Common myeloid progenitor, CD34-positive (primary cell): ENCODE measurements around the gene TBXAS1.

Source experiments
- CTCF ChIA-PET: fragments of 350-600 bp; sonication (Branson Sonifier 250); formaldehyde crosslinking; loops from one replicate; lab custom pipeline; 2021; ENCODE audit warnings: antibody characterized with exemption; lab: Charles Lee
- POLR2A ChIA-PET: fragments of 350-600 bp; sonication (Branson Sonifier 250); formaldehyde crosslinking; loops from one replicate; lab custom pipeline; 2021; ENCODE audit warnings: antibody characterized with exemption; lab: Charles Lee
- DNase-seq, 3 donors: peaks; one replicate each; pipeline versions ENCODE4 v3.0.0 to v3.0.0-alpha.2; 2013
- H3K27ac ChIP-seq, 2 experiments: 1 replicate in 1 of 2; 2 replicates in 1 of 2; pipeline ENCODE4 v1.7.0; 2013; ENCODE audit warnings: inconsistent platforms in 2 of 2, low read length in 2 of 2, mild to moderate bottlenecking in 2 of 2, low read depth in 1 of 2, moderate library complexity in 1 of 2; ENCODE audit not compliant: severe bottlenecking in 2 of 2, insufficient read depth in 1 of 2, poor library complexity in 1 of 2
- H3K27me3 ChIP-seq, 5 experiments: replicated peaks in 2 of 5; 1 replicate in 3 of 5; 2 replicates in 2 of 5; pipeline versions ENCODE4 v1.6.1 to v1.7.0; 2013; ENCODE audit warnings: low read length in 4 of 5, mild to moderate bottlenecking in 2 of 5, moderate library complexity in 2 of 5, inconsistent platforms in 1 of 5; ENCODE audit not compliant: insufficient read depth in 5 of 5, control insufficient read depth in 4 of 5
- H3K36me3 ChIP-seq, 4 experiments: 1 replicate in 2 of 4; 2 replicates in 2 of 4; pipeline versions ENCODE4 v1.6.1 to v1.7.0; 2013; ENCODE audit warnings: low read length in 3 of 4, control low read depth in 1 of 4, mild to moderate bottlenecking in 1 of 4; ENCODE audit not compliant: control insufficient read depth in 4 of 4, insufficient read depth in 4 of 4
- H3K4me1 ChIP-seq, 4 experiments: 1 replicate in 3 of 4; 2 replicates in 1 of 4; pipeline versions ENCODE4 v1.6.1 to v1.7.1; 2013; ENCODE audit warnings: low read length in 3 of 4, mild to moderate bottlenecking in 3 of 4, control low read depth in 1 of 4, inconsistent platforms in 1 of 4, moderate library complexity in 1 of 4; ENCODE audit not compliant: control insufficient read depth in 4 of 4, insufficient read depth in 4 of 4; ENCODE audit errors: control extremely low read depth in 1 of 4
- H3K4me3 ChIP-seq, 7 experiments: 1 replicate in 4 of 7; 2 replicates in 3 of 7; pipeline versions ENCODE4 v1.5.1 to v1.7.0; 2013; ENCODE audit warnings: mild to moderate bottlenecking in 7 of 7, low read length in 6 of 7, moderate library complexity in 6 of 7, inconsistent platforms in 2 of 7, low read depth in 2 of 7, control low read depth in 1 of 7; ENCODE audit not compliant: insufficient read depth in 4 of 7, control insufficient read depth in 1 of 7; ENCODE audit errors: extremely low read depth in 1 of 7
- H3K9me3 ChIP-seq, 5 experiments: 1 replicate in 4 of 5; 2 replicates in 1 of 5; pipeline versions ENCODE4 v1.6.1 to v1.7.1; 2013; ENCODE audit warnings: low read length in 4 of 5, mild to moderate bottlenecking in 2 of 5, inconsistent platforms in 1 of 5, low read depth in 1 of 5, moderate library complexity in 1 of 5; ENCODE audit not compliant: control insufficient read depth in 4 of 5, insufficient read depth in 2 of 5; ENCODE audit errors: control extremely low read depth in 1 of 5
- WGBS: methylation state at CpG from one replicate; pipeline ENCODE4 v1.1.5; 2013; ENCODE audit not compliant: insufficient coverage; 5-methylcytosine and 5-hydroxymethylcytosine counted together

Gene TBXAS1

DNA sequence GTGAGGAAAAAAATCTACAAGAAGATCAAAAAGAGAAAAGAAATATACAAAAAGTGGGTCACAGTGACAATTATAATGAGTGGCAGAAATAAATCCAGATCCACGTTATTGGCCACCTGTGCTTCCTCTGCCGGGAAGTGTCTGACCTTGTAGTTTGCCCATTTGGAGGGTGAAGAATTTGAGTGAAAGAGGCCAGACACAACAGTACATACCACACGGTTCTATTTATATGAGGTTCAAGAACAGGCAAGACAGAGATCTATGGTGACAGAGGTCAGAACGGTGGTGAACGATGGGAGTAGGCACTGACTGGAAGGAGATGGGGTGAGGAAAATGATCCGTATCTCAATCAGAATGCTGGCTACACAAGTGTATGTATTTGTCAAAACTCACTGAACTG is 216.6 kb downstream of the TBXAS1 start:
- Histone ChIP-seq H3K27ac (no peak overlapping the region), H3K27me3 (no peaks in the 10 kb centered on the region), H3K36me3 (peaks cover 12 to 26% (median 18%) of the 10 kb centered on the region in 4 experiments), H3K4me1 (peaks cover 0 to 8% (median 0%) of the 10 kb centered on the region in 4 experiments), H3K9me3 (no peaks in the 10 kb centered on the region), H3K4me3 (no peak overlapping the region)
- POLR2A ChIA-PET = no interaction called here
- WGBS = 97% methylated on average over 4 of the region's 6 CpGs
- no peak for DNase-seq
- CTCF ChIA-PET = interaction anchor here (0.7 to 1.4 kb wide), 3 partner anchors 9 to 30 kb away, joined by 3 to 4 read pairs (median 3); no protein-coding TSS in a partner anchor

DNA sequence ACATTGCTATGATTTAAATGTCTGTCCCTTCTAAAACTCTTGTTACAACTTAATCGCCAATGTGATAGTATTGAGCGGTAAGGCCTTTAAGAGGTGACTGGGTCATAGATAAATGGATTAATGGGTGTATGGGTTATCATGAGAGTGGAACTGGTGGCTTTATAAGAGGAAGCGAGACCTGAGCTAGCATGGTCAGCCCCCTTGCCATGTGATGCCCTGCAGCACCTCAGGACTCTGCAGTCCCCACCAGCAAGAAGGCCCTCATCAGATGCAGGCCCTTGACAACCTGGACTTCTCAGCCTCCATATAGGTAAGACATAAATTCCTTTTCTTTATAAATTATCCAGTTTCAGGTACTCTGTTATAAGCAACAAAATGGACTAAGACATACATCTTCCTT is 218.1 kb downstream of the TBXAS1 start:
- peaks cover 0 to 4% (median 0%) of the 10 kb centered on the region in 4 experiments for H3K4me1 ChIP-seq
- DNase-seq = no peak
- CTCF ChIA-PET = no interaction called here
- no peak overlapping the region for H3K4me3 ChIP-seq
- peaks cover 9 to 26% (median 12%) of the 10 kb centered on the region in 4 experiments for H3K36me3 ChIP-seq
- POLR2A ChIA-PET = no interaction called here
- H3K27me3 ChIP-seq = no peaks in the 10 kb centered on the region
- H3K27ac ChIP-seq = no peak overlapping the region
- no peaks in the 10 kb centered on the region for H3K9me3 ChIP-seq
- WGBS = 100% methylated on average over 3 of the region's 3 CpGs

DNA sequence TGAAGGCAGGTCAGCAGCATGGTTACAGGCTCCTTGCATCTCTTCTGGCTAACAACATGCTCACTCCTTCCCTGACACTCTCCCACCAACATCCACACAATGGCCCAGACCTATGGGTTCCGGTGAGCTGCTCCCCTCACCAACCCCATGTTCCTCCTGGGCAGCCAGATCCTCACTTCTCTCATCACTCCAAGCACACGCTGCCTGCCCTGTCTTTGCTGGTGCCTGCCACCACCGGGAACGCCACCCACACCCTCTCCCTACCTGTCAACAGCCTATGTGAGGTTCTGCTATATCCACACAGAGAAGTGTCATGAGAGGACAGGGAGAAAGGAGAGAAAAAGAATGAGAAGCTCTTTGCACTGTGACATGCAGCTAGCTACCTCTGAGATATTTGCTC is 219.1 kb downstream of the TBXAS1 start:
- DNase-seq = no peak
- H3K9me3 ChIP-seq = no peaks in the 10 kb centered on the region
- H3K4me1 ChIP-seq = no peaks in the 10 kb centered on the region
- ChIA-PET POLR2A (no interaction called here), CTCF (no interaction called here)
- 90% methylated on average over 2 of the region's 4 CpGs for WGBS
- H3K4me3 ChIP-seq = no peak overlapping the region
- peaks cover 9 to 26% (median 12%) of the 10 kb centered on the region in 4 experiments for H3K36me3 ChIP-seq
- no peak overlapping the region for H3K27ac ChIP-seq
- no peaks in the 10 kb centered on the region for H3K27me3 ChIP-seq

DNA sequence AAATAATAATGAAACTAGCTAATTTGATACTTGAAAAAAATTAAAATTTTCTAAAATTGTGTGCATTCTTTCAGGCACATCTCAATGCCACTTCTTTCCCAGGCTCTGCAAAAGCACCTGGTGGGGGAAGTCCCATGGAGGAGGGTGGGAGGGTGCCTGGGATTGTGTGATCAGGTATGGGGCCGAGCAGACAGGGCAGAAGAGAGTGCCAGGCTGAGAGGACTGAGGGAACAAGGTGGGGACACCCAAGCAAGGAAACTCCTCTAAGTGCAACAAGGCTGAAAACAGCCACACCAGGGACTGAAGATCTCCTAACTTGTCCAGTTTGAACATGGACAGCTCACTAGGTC is 219.9 kb downstream of the TBXAS1 start:
- ChIA-PET CTCF (no interaction called here), POLR2A (no interaction called here)
- Histone ChIP-seq H3K27me3 (no peaks in the 10 kb centered on the region), H3K9me3 (no peaks in the 10 kb centered on the region), H3K4me1 (no peaks in the 10 kb centered on the region), H3K36me3 (peaks cover 10 to 26% (median 11%) of the 10 kb centered on the region in 4 experiments), H3K4me3 (no peak overlapping the region), H3K27ac (no peak overlapping the region)
- 100% methylated on average over 1 of the region's 1 CpG for WGBS
- DNase-seq = no peak

DNA sequence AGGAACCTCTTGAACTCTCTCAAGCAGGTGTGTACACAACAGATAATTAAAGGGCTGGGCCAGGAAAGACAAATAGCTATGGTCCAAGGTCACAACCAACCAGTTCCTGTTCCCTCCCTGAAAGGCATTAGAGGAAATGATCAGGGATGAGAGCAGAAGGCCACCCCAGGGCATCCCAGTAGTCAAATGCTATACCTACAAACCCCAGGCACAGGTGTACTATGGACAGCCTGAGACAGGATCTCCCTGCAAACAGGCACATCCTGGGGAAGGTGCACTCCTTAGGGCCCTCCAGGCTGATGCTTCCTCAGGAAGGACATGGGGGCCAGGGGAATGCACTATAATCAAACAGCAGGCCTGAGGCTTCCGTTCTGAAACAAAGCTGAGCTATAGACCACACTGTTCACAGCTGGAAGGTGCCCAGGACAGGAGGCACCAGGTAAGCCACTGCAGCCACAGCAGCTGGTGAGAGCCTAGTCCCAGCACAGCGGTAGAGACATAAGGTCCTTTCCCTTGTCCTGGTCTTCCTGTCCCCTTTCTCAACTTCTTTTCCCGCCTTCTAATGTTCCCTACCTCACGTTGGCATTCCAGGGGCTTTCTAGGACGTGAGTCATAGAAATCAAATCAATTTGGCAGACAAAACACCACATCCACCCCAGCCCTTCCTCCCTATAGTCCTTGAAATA is 220.4 kb downstream of the TBXAS1 start:
- WGBS = 97% methylated on average over 5 of the region's 5 CpGs
- DNase-seq = no peak
- POLR2A ChIA-PET = no interaction called here

DNA sequence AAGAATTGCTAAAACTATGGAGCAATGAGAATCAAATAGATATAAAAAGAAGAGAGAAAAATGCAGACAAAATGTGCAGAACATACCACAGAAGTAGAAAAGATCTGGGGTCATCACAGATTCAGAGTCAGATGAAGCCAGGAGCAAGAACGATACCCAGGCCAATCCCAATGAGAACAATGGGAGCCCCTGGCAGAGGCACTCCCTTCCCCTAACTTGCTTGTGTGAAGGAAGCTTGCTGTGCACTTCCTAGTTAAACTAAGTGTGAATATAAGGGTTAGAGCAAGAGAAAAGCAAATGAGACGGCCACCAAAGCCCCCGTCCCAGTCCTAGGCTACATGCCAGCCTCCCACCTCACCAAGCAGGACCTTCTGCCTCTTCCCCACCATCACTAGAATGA is 221.0 kb downstream of the TBXAS1 start:
- POLR2A ChIA-PET = no interaction called here
- 100% methylated on average over 1 of the region's 3 CpGs for WGBS

More for the DNA sequence above, 220.4 kb downstream of the TBXAS1 start:
- no peak overlapping the region for H3K4me3 ChIP-seq
- no peaks in the 10 kb centered on the region for H3K27me3 ChIP-seq
- H3K4me1 ChIP-seq = peaks cover 0 to 2% (median 0%) of the 10 kb centered on the region in 4 experiments
- H3K9me3 ChIP-seq = no peaks in the 10 kb centered on the region
- H3K27ac ChIP-seq = no peak overlapping the region
- H3K36me3 ChIP-seq = peaks cover 11 to 25% (median 14%) of the 10 kb centered on the region in 4 experiments
- CTCF ChIA-PET = no interaction called here

DNA sequence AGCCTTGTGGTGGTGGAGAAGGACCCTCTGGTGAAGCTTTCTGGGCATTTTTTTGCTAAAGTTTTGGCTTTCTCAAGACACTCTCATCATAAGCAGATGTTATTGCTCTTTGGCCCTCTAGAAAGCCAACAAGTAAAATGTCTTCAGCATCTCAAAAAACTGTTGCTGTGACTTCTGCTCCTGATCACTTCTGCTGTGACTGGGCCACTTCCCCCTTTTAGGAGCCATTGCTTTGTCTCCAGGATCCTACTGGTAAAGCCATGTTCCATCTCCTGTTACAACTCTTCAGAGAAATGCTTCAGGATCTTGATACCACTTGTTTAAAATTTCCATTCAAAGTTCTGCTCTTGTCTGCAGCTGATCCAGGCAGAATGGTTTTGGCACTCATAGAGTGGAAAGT is 222.8 kb downstream of the TBXAS1 start:
- POLR2A ChIA-PET = no interaction called here
- Histone ChIP-seq H3K9me3 (no peaks in the 10 kb centered on the region), H3K4me3 (no peak overlapping the region), H3K36me3 (peaks cover 6 to 16% (median 12%) of the 10 kb centered on the region in 4 experiments), H3K4me1 (peaks cover 0 to 2% (median 0%) of the 10 kb centered on the region in 4 experiments), H3K27ac (no peak overlapping the region), H3K27me3 (no peaks in the 10 kb centered on the region)
- DNase-seq = no peak
- CTCF ChIA-PET = interaction anchor here (1.3 kb wide), 1 partner anchor 26 kb away, joined by 4 read pairs; no protein-coding TSS in a partner anchor

More for the DNA sequence above, 221.0 kb downstream of the TBXAS1 start:
- H3K27me3 ChIP-seq = no peaks in the 10 kb centered on the region
- H3K27ac ChIP-seq = no peak overlapping the region
- H3K4me1 ChIP-seq = peaks cover 0 to 2% (median 0%) of the 10 kb centered on the region in 4 experiments
- no peak overlapping the region for H3K4me3 ChIP-seq
- peaks cover 11 to 27% (median 16%) of the 10 kb centered on the region in 4 experiments for H3K36me3 ChIP-seq
- no peaks in the 10 kb centered on the region for H3K9me3 ChIP-seq
- DNase-seq = no peak
- CTCF ChIA-PET = no interaction called here
